GM18498 (cell line): ENCODE results near the gene ADAMTS6.

Source experiments
- ATAC-seq: cut with Tn5 transposase; IDR thresholded peaks from one replicate; pipeline ENCODE4 v1.9.1; 2021; ENCODE audit warnings: mild to moderate bottlenecking, moderate library complexity; ENCODE audit not compliant: unreplicated experiment

ADAMTS6 gene

DNA sequence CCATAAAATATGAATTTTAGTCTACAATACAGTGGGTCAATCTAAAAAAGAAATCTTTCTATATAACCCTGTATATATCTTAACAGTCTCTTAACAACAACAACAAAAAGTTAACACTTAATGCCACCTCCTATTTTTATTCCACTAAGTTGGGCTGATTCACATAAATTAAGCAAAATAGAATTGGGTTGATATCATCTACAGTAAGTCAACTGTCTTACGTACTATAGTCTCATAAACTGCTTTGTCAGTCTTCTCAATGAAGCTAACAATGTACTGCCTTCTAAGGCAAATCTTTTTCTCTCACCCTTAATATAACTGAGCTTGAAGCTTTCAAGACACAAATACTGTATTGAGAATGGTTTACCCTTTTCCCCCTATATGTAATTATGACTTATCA is 185.7 kb downstream of the ADAMTS6 start:
- no peak for ATAC-seq

DNA sequence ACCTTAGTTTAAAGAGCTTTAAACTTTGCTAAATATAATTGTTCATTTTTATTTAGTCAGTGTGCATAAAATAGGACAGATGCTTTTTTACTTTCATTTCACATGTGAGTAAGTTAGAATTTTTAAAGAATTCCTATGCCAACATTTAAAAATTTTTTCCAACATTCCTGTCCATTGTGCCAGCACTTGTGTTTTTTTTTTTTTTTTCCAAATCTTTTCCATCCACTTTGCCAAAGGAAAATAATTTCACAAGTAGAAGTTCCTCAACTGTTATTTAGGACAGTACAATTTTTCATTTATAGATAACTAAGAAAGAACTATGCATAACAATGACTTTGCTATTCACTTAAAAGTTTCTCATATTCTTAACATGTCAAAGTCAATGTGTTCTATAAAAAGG is 189.5 kb downstream of the ADAMTS6 start:
- no peak for ATAC-seq

DNA sequence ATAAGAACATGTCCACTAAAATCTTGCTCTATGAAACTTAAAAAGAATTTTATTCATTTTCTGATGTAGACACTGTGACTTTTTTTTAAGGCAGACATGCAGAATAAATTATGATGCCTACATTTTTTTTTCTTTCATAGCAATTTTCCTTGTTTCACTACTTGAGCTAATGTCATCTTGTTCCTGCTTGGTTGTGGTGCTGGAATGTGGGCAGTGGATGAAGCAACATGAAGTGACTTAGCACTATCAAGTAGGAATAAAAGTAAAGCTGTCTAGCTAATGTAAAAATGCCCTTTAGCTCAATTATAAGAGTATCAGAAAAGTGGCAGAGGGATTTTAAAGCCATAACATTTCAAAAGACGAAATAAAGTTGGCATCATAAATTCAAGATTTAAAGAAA is 191.0 kb downstream of the ADAMTS6 start:
- no peak for ATAC-seq

DNA sequence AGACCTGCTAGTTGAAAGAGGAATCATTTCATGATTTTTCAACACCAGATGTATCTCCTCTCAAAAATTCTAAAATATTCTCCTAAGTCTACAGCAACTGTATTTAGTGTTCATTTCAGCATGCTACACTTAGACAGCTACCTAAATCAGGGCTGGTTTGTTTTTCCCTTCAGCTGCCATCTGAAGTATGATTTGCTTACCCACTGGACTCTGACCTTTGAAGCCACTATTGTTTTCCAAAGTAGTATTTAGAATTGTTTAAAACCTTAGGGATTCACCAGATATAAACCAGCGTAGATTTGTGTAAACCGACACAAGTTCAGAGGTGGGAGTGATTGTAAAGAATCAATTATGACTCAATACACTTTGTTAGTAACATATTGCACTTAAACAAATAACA is 193.1 kb downstream of the ADAMTS6 start:
- ATAC-seq: no peak

- no peak for ATAC-seq
These were observed 202.1 kb downstream of the ADAMTS6 start for GRCh38 chr5:65279603-65280002.

DNA sequence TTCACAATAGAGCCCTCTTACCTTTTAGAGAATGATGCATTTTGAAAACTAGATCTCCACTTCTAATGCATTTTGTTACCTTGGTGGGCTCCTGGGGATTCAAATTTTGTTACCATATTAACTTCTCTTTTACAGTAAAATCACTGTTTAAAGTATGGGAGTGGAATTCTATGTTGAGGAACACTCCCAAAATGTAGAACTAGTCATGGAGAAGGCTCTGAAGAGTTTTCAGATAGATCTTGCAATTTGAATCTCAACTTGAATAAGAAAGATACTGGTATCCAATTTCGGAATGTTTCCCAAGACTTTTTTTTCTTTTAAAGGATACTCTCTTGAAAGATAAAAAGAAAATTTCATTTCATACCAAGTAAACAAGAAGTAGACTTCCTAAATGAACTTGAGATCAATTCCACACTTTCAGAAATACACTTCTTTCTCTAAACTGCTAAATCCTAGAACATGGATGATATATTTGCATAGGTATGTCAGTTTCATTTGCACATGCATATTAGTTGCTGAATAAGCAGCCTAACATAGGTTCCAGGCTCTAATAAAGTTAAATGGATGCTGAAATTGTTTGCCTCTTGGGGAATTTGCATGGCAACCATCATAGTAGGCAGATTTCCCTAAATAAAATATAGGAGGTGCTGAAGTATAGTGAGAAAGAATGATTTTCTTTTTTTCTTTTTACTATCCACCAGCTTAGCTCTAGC is 205.4 kb downstream of the ADAMTS6 start:
- ATAC-seq: no peak

DNA sequence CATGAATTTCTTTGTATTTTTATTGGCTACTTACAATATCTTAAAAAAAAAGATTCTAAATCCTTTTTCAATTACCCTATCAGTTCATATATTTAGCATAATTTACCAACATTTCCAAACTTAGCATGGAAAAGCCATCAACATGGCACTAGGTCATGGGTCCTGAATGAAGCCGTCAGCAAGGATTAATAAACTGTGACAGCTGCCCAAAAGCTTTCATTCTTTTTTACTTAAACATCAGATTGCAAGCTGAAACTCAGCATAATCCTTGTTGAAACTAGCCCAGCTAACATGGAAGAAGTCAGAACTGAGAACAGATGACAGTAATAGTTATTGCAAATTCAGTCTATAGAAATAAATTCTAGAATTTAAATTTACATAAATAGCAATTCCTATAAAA is 209.8 kb downstream of the ADAMTS6 start:
- ATAC-seq: no peak

DNA sequence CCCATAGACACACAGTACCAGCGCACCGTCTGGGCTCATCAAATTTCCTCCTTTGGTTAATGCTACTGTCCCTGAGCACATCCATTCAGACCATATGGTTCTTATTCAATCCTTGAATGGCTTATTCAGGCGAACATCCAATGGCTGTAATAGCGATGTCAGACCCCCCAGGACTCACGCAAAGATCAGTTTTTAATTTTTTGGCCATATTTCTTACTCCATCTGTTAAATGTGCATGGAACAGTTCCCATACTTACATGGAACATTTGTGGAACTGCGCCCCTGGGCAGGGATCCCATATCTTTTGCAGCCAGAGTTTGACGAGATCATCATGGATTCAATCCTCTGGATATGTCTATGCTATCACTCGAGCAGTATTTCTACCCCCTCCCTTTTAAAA is 213.2 kb downstream of the ADAMTS6 start:
- no peak for ATAC-seq

GRCh38 chr5:65264420-65264819 is 217.3 kb downstream of the ADAMTS6 start:
- ATAC-seq: no peak

GRCh38 chr5:65263321-65263720 is 218.4 kb downstream of the ADAMTS6 start:
- no peak for ATAC-seq

- ATAC-seq: no peak
These were observed 219.1 kb downstream of the ADAMTS6 start for GRCh38 chr5:65262649-65263059.

DNA sequence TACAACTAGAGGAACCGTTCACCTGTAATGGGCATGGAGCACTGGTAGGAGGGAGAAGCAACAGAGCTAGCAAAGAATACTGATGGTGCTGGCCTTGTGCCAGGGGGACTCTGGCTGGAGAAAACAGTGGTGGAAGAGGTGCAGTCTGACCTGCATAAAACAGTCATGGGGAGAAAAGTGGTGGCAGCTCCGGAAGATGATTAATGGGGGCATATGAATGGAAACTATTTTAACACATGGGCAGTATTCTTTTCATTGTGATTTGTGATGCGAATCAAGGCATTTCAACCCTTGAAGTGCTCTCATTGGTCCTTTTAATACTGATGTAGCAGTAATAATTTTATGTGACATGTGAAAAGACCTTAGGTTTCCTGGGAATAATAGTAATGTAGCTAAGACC is 219.6 kb downstream of the ADAMTS6 start:
- no peak for ATAC-seq

DNA sequence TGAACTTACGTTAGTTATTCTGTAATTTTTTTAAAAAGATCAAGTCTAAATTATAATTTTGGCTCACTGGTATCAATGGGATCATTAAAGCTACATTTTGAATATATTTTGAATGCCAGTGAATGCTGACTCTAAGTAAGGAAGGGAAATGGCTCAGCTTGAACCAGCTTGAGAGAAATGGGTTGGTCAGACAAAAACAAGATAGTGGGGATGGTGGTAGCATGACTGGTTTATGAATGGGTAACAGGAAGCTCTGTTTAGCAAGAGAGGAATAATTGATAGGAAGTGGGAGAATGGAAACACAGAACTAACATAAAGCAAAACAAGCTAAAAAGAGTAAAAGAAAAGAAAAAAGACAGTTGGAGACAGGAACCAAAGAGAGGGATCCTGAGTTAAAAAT is 220.2 kb downstream of the ADAMTS6 start:
- ATAC-seq: no peak

DNA sequence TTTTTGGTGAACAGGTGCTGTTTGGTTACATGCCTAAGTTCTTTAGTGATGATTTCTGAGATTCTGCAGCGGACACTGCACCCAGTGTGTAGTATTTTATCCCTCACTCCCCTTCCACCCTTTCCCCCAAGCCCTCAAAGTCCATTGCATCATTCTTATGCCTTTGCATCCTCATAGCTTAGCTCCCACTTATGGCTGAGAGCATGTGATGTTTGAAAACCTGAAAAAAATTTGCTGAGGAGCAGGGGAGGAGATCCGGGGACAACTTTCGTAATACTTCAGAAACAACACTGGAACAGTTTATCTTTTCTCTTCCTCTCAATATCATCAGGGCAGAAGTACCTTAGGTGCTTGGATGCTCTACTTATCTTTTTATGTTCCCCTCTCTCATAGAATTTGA is 226.4 kb downstream of the ADAMTS6 start:
- ATAC-seq: no peak

DNA sequence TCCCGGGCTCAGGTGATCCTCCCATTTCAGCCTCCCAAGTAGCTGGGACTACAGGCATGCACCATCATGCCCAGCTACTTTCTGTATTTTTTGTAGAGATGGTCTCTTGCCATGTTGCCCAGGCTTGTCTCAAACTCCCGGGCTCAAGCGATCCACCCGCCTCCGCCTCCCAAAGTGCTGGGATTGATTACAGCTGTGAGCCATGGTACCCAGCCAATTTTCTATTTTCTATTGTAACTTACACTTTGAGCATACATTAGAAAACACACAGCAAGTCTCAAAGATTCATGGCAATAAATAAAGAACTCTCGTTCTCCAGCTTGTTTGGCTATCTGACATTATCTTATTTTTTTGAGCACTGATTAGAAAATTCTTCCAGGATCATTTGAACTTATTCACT is 228.7 kb downstream of the ADAMTS6 start:
- no peak for ATAC-seq

GRCh38 chr5:65248896-65249295 is 232.8 kb downstream of the ADAMTS6 start:
- no peak for ATAC-seq

DNA sequence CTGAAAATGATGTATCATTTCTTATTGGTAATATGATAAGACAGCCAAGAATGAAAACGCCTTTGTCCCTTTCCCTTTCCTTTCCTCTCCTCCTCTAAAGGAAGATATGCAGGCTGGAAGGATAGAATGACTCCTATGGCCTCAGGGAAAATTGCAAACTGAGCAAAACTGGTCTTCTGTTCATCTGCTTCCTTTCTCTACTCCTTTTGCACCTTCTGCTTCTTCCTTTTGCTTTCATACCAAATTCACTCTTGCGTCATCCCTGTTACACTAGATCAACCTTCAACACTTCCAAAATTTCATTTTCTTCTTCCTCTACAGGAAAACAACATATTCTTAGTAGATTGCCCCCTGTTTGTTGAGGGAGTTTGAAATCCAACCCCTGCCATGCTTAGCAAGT is 234.1 kb downstream of the ADAMTS6 start:
- ATAC-seq: no peak

DNA sequence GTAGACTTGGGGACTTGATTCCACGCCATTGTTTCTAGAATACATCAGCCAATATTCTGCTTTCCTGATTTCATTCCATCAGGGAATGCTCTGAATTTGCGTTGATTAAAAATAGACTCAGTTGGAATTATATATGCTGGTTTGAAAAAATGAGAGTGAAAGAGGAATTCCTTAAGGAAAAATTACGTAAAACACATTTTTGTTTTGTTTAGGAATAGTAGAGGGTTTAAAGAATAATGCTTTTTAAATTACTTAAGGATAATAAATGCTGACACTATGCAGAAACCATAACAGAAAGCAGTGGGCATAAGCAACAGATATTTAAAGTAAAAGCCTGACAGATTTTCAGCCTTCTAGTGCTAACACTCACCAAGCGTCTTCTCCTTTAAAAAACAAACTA is 235.0 kb downstream of the ADAMTS6 start:
- ATAC-seq: no peak

DNA sequence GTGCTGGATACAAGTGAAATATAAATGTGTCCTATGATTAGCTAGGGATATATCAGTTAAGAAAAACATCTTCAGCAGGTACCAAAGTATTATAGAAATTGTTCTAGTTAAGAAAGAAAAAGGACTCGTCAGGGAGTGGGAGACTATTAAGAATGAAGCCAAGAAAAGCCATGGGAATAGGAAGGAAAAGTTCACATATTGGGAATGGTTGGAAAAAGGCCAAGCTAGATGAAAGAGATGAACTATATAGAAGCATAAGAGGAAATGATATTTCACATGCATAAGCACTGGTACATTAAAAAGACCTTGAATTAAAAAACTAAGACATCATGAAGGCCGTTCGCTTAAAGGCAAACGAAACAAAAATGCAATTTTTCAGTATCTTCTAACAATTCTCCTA is 237.7 kb downstream of the ADAMTS6 start:
- ATAC-seq: no peak

DNA sequence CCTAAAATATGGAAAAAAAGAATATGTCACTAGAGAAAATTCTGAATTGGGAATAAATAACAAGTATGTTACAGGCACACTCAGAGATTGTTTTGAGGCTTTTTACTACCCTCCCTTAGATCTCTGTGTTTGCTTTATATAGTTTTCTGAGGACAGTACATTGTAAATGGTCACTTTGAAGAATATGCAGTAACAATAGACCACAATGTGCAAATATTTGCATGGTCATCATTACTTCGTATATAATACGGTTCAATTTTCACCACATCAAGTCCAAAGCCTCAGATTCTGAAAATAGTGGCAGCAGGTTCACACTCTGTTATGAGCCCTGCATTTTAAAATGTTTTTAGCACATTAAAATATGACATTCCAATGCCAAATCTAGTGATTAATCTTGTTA is 238.6 kb downstream of the ADAMTS6 start:
- ATAC-seq: no peak

DNA sequence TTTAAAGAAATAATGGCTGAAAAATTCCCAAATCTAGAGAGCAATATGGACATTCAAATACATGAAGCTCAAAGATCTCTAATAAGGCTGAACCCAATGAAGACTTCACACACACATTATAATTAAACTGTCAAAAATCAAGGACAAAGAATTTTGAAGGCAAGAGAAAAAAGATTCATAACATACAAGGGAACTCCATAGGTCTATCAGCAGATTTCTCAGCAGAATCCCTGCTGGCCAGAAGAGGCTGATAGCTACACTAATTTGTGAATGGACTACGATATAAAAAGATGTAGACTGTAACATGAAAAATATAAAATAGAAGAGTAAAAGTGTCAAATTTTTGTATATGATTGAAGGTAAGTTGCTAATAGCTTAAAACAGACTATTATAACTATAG is 251.9 kb downstream of the ADAMTS6 start:
- no peak for ATAC-seq

DNA sequence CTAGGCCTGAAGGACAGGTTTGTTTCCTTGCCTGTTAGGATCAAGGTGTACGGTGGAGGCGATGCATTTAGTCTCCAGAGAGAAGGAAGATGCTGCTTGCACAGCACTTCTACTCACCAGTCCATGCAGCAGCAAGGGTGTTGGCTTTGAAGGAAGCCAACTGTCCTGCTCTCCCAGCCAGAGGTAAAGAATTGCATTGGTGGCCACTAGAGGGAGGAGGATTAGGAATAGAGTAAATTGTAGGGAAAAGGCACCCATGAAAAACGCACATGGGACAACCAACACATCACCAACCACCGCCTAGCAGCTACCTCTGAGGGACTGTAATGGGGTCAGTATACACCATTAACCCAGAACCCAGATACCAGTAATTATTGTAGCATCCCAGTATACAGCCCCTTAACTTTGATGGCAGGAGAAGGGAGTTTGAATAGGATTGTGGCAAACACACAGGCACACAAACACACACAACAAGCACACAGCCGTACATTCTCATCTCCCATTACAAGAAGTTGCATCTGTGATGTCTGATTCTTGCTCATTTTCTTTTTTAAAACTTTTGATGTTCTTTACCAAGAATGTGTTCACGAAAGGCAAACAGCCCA is 267.7 kb downstream of the ADAMTS6 start:
- ATAC-seq: no peak

- ATAC-seq: no peak
These were observed 272.4 kb downstream of the ADAMTS6 start for GRCh38 chr5:65209341-65209740.
